ENCODE data around the gene BRIX1.

- no peak for TF ChIP-seq CTCF (IDR thresholded peaks at IDR 0.05)
- TF ChIP-seq POLR2A (IDR thresholded peaks at IDR 0.05), result no peak
These were observed 47.9 kb upstream of the BRIX1 start for GRCh38 chr5:34867660-34868059.

Measured in Peyer's patch (tissue), 4 donors.